ENCODE results near the gene MMP2. TPM values are rescaled to one million over a fixed set of nuclear protein-coding genes. Genes with fewer than 3 reads are reported as not detected.

Gene MMP2
- total and polyA plus RNA-seq, 2 of the 8 experiments (the other 6 are each of a cell fraction or from before 2014, with no cell fraction given), result 33.6 to 58.2 TPM

GRCh38 chr16:55530316-55530856 is 51.4 kb downstream of the MMP2 start:
- H3K14ac ChIP-seq (ENCODE audit: insufficient read length), result no peak overlapping the region
- POLR2A ChIA-PET (ENCODE audit: partially characterized antibody), result no interaction called here
- CTCF ChIA-PET (ENCODE audit: partially characterized antibody), result no interaction called here
- H4K8ac ChIP-seq (ENCODE audit: extremely low read depth, insufficient read depth, low read length), result no peak overlapping the region
- H3K27me3 ChIP-seq (replicated peaks in 1 of 4; ENCODE audit: control insufficient read depth in 3 of 4, extremely low read depth in 1 of 4, insufficient read depth in 3 of 4, low read length in 3 of 4), result no peaks in the 10 kb centered on the region
- H3K9me3 ChIP-seq (ENCODE audit: insufficient read depth in 2 of 2, low read depth in 1 of 2, low read length in 1 of 2), result no peaks in the 10 kb centered on the region
- no peak overlapping the region for H4K5ac ChIP-seq (ENCODE audit: insufficient read length, low read depth, low read length)
- no peaks in the 10 kb centered on the region for H3K23me2 ChIP-seq (ENCODE audit: low read depth, low read length)
- no peak overlapping the region for H2AK5ac ChIP-seq (ENCODE audit: low read depth, low read length)
- H3K4me2 ChIP-seq (ENCODE audit: insufficient read depth in 1 of 2, low read depth in 2 of 2, low read length in 2 of 2), result no peak overlapping the region
- H3K27ac ChIP-seq (ENCODE audit: low read depth, low read length), result no peak overlapping the region
- H3K36me3 ChIP-seq (ENCODE audit: control insufficient read depth in 2 of 4, insufficient read depth in 4 of 4, low read length in 3 of 4), result no peaks in the 10 kb centered on the region
- no peak overlapping the region for H3K23ac ChIP-seq (ENCODE audit: insufficient read length)
- WGBS, 2 experiments (ENCODE audit: extremely low coverage in 1 of 2, insufficient coverage in 1 of 2, insufficient read length in 1 of 2, insufficient replicate concordance in 2 of 2, low coverage in 1 of 2, low lambda C conversion rate in 2 of 2, missing lambda C conversion rate in 1 of 2), result 85% methylated on average over 1 of the region's 1 CpG; no CpG with 5 or more reads in 1 of the 2 experiments
- H2BK12ac ChIP-seq (ENCODE audit: low read depth, low read length), result no peak overlapping the region
- no peak for TF ChIP-seq NANOG (IDR thresholded peaks at IDR 0.05; ENCODE audit: insufficient read depth, low read depth, low read length, poor library complexity, severe bottlenecking)
- no peak for TF ChIP-seq MAFK (IDR thresholded peaks at IDR 0.05; ENCODE audit: low read depth, low read length)
- TF ChIP-seq ASH2L (IDR thresholded peaks at IDR 0.05; ENCODE audit: low read length), result no peak
- TF ChIP-seq KDM5A (IDR thresholded peaks at IDR 0.05; ENCODE audit: low read length), result no peak
- TF ChIP-seq EZH2 (IDR thresholded peaks at IDR 0.05; ENCODE audit: low read depth, low read length, severe bottlenecking), result no peak
- no peak for TF ChIP-seq PHF8 (conservative IDR thresholded peaks at IDR 0.05; ENCODE audit: low read depth, low read length)
- TF ChIP-seq EGR1 (IDR thresholded peaks at IDR 0.05; ENCODE audit: borderline replicate concordance, low read depth, low read length), result no peak
- TF ChIP-seq E2F6 (IDR thresholded peaks at IDR 0.05), result no peak
- TF ChIP-seq CHD2 (IDR thresholded peaks at IDR 0.05; ENCODE audit: low read length), result no peak
- no peak overlapping the region for H3K18ac ChIP-seq (ENCODE audit: extremely low read depth, low read length)
- H3K79me2 ChIP-seq (ENCODE audit: control insufficient read depth in 1 of 2, insufficient read depth in 2 of 2, low read length in 2 of 2), result no peaks in the 10 kb centered on the region
- H3K56ac ChIP-seq (replicated peaks; ENCODE audit: insufficient read length, low read depth, low read length), result no peak overlapping the region
- no peak overlapping the region for H2AFZ ChIP-seq (ENCODE audit: low read length)
- H2BK20ac ChIP-seq (ENCODE audit: low read length), result no peak overlapping the region
- H2BK15ac ChIP-seq (ENCODE audit: low read length), result no peak overlapping the region
- DNase-seq (ENCODE audit: low read depth in 1 of 2, low spot score in 2 of 2) (no peak), FAIRE-seq (no peak)
- H4K91ac ChIP-seq (replicated peaks; ENCODE audit: insufficient read length, low read length), result no peak overlapping the region
- no peaks in the 10 kb centered on the region for H4K20me1 ChIP-seq (replicated peaks in 1 of 2; ENCODE audit: control insufficient read depth in 1 of 2, insufficient read depth in 2 of 2, low read length in 2 of 2)
- no peak overlapping the region for H2BK120ac ChIP-seq (replicated peaks; ENCODE audit: low read depth, low read length)
- H2BK5ac ChIP-seq (ENCODE audit: low read depth, low read length), result no peak overlapping the region
- H3K4me1 ChIP-seq (replicated peaks in 1 of 4; ENCODE audit: control insufficient read depth in 3 of 4, insufficient read depth in 4 of 4, low read length in 3 of 4), result no peaks in the 10 kb centered on the region
- no peak overlapping the region for H3K9ac ChIP-seq (replicated peaks in 1 of 4; ENCODE audit: extremely low read depth in 1 of 4, low read depth in 3 of 4, low read length in 3 of 4)
- no peak overlapping the region for H3K4ac ChIP-seq (replicated peaks; ENCODE audit: insufficient read length, low read depth, low read length)
- no peak overlapping the region for H3K4me3 ChIP-seq (ENCODE audit: extremely low read depth in 1 of 4, insufficient read depth in 2 of 4, low read depth in 3 of 4, low read length in 4 of 4)
- H3K79me1 ChIP-seq (ENCODE audit: low read depth, low read length), result no peaks in the 10 kb centered on the region
